SK-N-SH (cell line): ENCODE measurements around the gene SLCO2B1. TPM values are rescaled to one million over a fixed set of nuclear protein-coding genes. Genes with fewer than 3 reads are reported as not detected.

Source experiments
- CTCF ChIA-PET: fragments of 300-600, 350-600 bp; formaldehyde crosslinking; extraction: SDS; loops from one replicate; lab custom pipeline; 2021; lab: Yijun Ruan, JAX
- POLR2A ChIA-PET: fragments of 350-600 bp; sonication (Branson Sonifier 250); formaldehyde crosslinking; extraction: SDS; loops from one replicate; lab custom pipeline; 2020; ENCODE audit warnings: antibody characterized with exemption, inconsistent platforms; lab: Yijun Ruan, JAX
- DNase-seq: peaks from one replicate; pipeline ENCODE4 v3.0.0; 2012
- H2AFZ ChIP-seq: fragments of 200-600 bp; sonication (generic); 2 replicates; pipeline ENCODE4 v1.8.1; 2016; ENCODE audit warnings: antibody characterized with exemption, mild to moderate bottlenecking, low read depth
- H3F3A ChIP-seq: fragments of 200-600 bp; sonication (generic); replicated peaks from 2 replicates; pipeline ENCODE3; 2016; ENCODE audit warnings: antibody characterized with exemption, mild to moderate bottlenecking; ENCODE audit not compliant: insufficient read depth
- H3K27ac ChIP-seq, 2 experiments: fragments of 200-500 bp in 1 of 2; fragments of 200-600 bp in 1 of 2; sonication (Bioruptor generic) in 1 of 2; sonication (generic), shearing (Covaris generic) in 1 of 2; 2 replicates each; pipeline versions ENCODE4 v1.5.1 to v1.6.1; 2014 to 2016; ENCODE audit warnings: low read depth in 2 of 2, inconsistent platforms in 1 of 2, low read length in 1 of 2, mild to moderate bottlenecking in 1 of 2, mixed read lengths in 1 of 2
- H3K27me3 ChIP-seq: fragments of 200-600 bp; sonication (generic), shearing (Covaris generic); 2 replicates; pipeline ENCODE4 v1.6.1; 2016; ENCODE audit warnings: mixed run types; ENCODE audit not compliant: insufficient read depth
- H3K36me3 ChIP-seq, 2 experiments: fragments of 200-500 bp in 1 of 2; fragments of 200-600 bp in 1 of 2; sonication (Bioruptor generic) in 1 of 2; sonication (generic) in 1 of 2; replicated peaks in 1 of 2; 2 replicates each; pipeline versions ENCODE3 to v1.5.1; 2014 to 2016; ENCODE audit warnings: low read length in 1 of 2, mild to moderate bottlenecking in 1 of 2; ENCODE audit not compliant: insufficient read depth in 2 of 2, control insufficient read depth in 1 of 2
- H3K4me1 ChIP-seq, 2 experiments: fragments of 200-500 bp in 1 of 2; fragments of 200-600 bp in 1 of 2; sonication (Bioruptor generic) in 1 of 2; sonication (generic), shearing (Covaris generic) in 1 of 2; 2 replicates each; pipeline versions ENCODE4 v1.5.1 to v1.6.1; 2014 to 2016; ENCODE audit warnings: low read depth in 1 of 2, low read length in 1 of 2, mixed run types in 1 of 2; ENCODE audit not compliant: insufficient read depth in 2 of 2, control insufficient read depth in 1 of 2
- H3K4me2 ChIP-seq: fragments of 200-600 bp; sonication (generic), shearing (Covaris generic); 2 replicates; pipeline ENCODE4 v1.6.1; 2017; ENCODE audit warnings: mixed run types
- H3K4me3 ChIP-seq, 2 experiments: fragments of 200-500 bp in 1 of 2; fragments of 200-600 bp in 1 of 2; sonication (Bioruptor generic) in 1 of 2; sonication (generic), shearing (Covaris generic) in 1 of 2; 2 replicates each; pipeline versions ENCODE4 v1.5.1 to v1.8.1; 2014 to 2016; ENCODE audit warnings: low read depth in 2 of 2, inconsistent platforms in 1 of 2, low read length in 1 of 2, mild to moderate bottlenecking in 1 of 2, mixed read lengths in 1 of 2, moderate library complexity in 1 of 2
- H3K79me2 ChIP-seq: fragments of 200-600 bp; sonication (generic); 2 replicates; pipeline ENCODE4 v1.8.1; 2017; ENCODE audit warnings: mild to moderate bottlenecking; ENCODE audit not compliant: insufficient read depth
- H3K9ac ChIP-seq: fragments of 200-600 bp; sonication (generic); 2 replicates; pipeline ENCODE4 v1.6.1; 2017; ENCODE audit warnings: mixed run types
- H3K9me2 ChIP-seq: fragments of 200-600 bp; sonication (generic); 2 replicates; pipeline ENCODE4 v1.6.1; 2017; ENCODE audit warnings: mixed run types
- H3K9me3 ChIP-seq: fragments of 200-600 bp; sonication (generic); 2 replicates; pipeline ENCODE4 v1.6.1; 2017; ENCODE audit warnings: mixed run types, mild to moderate bottlenecking, moderate library complexity
- H4K20me1 ChIP-seq: fragments of 200-600 bp; sonication (generic); 2 replicates; pipeline ENCODE4 v1.6.1; 2017; ENCODE audit warnings: mild to moderate bottlenecking, mixed run types; ENCODE audit not compliant: insufficient read depth
- CTCF ChIP-seq: fragments of 200-600 bp; sonication (generic); IDR thresholded peaks from 2 replicates; pipeline ENCODE4 v1.6.1; 2017; ENCODE audit warnings: antibody characterized with exemption, mild to moderate bottlenecking, moderate library complexity
- GABPA ChIP-seq: IDR thresholded peaks from 2 replicates; pipeline ENCODE4 v1.4.0; 2012; ENCODE audit warnings: low read depth, mild to moderate bottlenecking
- JUND ChIP-seq: IDR thresholded peaks from 2 replicates; pipeline ENCODE4 v1.4.0; 2012
- MAX ChIP-seq: IDR thresholded peaks from 2 replicates; pipeline ENCODE4 v1.4.0; 2012; ENCODE audit warnings: low read depth
- NFIC ChIP-seq: IDR thresholded peaks from 2 replicates; pipeline ENCODE4 v1.4.0; 2012; ENCODE audit warnings: borderline replicate concordance
- POLR2AphosphoS5 ChIP-seq: IDR thresholded peaks from 2 replicates; pipeline ENCODE4 v1.6.1; 2012; ENCODE audit warnings: low read depth, low read length
- RAD21 ChIP-seq: IDR thresholded peaks from 2 replicates; pipeline ENCODE4 v1.6.1; 2012; ENCODE audit warnings: mild to moderate bottlenecking, low read length
- RFX5 ChIP-seq: IDR thresholded peaks from 2 replicates; pipeline ENCODE4 v1.6.1; 2012; ENCODE audit warnings: mild to moderate bottlenecking, improper control_type of control experiment, low read length
- RXRA ChIP-seq: IDR thresholded peaks from 2 replicates; pipeline ENCODE4 v1.4.0; 2012; ENCODE audit warnings: low read depth, mild to moderate bottlenecking, borderline replicate concordance
- SMC3 ChIP-seq: IDR thresholded peaks from 2 replicates; pipeline ENCODE4 v1.6.1; 2012; ENCODE audit warnings: low read depth, low read length, improper control_type of control experiment
- TAF1 ChIP-seq: IDR thresholded peaks from 2 replicates; pipeline ENCODE4 v1.6.1; 2012; ENCODE audit warnings: low read depth, mild to moderate bottlenecking, low read length, moderate library complexity, borderline replicate concordance
- USF2 ChIP-seq: fragments of 150-350 bp; IDR thresholded peaks from 2 replicates; pipeline ENCODE4 v1.6.1; 2017; ENCODE audit warnings: antibody characterized with exemption, low read length, low read depth, borderline replicate concordance
- YY1 ChIP-seq: IDR thresholded peaks from 2 replicates; pipeline ENCODE4 v1.4.0; 2012; ENCODE audit warnings: low read depth, mild to moderate bottlenecking
- WGBS: methylation state at CpG from one replicate; pipeline ENCODE4 v1.1.6; 2017; ENCODE audit warnings: low lambda C conversion rate; 5-methylcytosine and 5-hydroxymethylcytosine counted together
- polyA plus RNA-seq, 3 experiments: library from polyadenylated mRNA; depleted of rRNA; stranded (reverse); fragments of >200 nt; gene quantifications; 2 replicates each; pipeline ENCODE4 v1.2.3, GENCODE V29; 2012
- TF ChIP-seq, protein P1 (sequence below): fragments of 150-350 bp; IDR thresholded peaks from 2 replicates; pipeline ENCODE4 v1.6.1; 2016; ENCODE audit warnings: mild to moderate bottlenecking, low read depth, low read length
- TF ChIP-seq, protein P2 (sequence below): IDR thresholded peaks from 2 replicates; pipeline ENCODE4 v1.4.0; 2012; ENCODE audit warnings: low read depth, borderline replicate concordance
- TF ChIP-seq, protein P3 (sequence below): IDR thresholded peaks from 2 replicates; pipeline ENCODE4 v1.4.0; 2012; ENCODE audit warnings: low read depth, borderline replicate concordance

SLCO2B1 gene
- polyA plus RNA-seq, 1 of the 3 experiments (the other 2 are of a cell fraction) = 0.18 TPM

- DNase-seq = no peak
- no peak overlapping the region for H3K27ac ChIP-seq
- H3K79me2 ChIP-seq = no peaks in the 10 kb centered on the region
- POLR2A ChIA-PET = no interaction called here
- H3F3A ChIP-seq = no peaks in the 10 kb centered on the region
- no peaks in the 10 kb centered on the region for H3K36me3 ChIP-seq
- no peaks in the 10 kb centered on the region for H4K20me1 ChIP-seq
- peaks cover 0 to 20% of the 10 kb centered on the region in 2 experiments; a peak in 1 of 4 replicates for H3K4me1 ChIP-seq
- no peak overlapping the region for H3K9ac ChIP-seq
- TF ChIP-seq YY1 (no peak), CTCF (no peak), SMC3 (no peak), USF2 (no peak), RAD21 (no peak)
- TF ChIP-seq, protein P1, sequence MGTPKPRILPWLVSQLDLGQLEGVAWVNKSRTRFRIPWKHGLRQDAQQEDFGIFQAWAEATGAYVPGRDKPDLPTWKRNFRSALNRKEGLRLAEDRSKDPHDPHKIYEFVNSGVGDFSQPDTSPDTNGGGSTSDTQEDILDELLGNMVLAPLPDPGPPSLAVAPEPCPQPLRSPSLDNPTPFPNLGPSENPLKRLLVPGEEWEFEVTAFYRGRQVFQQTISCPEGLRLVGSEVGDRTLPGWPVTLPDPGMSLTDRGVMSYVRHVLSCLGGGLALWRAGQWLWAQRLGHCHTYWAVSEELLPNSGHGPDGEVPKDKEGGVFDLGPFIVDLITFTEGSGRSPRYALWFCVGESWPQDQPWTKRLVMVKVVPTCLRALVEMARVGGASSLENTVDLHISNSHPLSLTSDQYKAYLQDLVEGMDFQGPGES = no peak
- TF ChIP-seq, protein P2, sequence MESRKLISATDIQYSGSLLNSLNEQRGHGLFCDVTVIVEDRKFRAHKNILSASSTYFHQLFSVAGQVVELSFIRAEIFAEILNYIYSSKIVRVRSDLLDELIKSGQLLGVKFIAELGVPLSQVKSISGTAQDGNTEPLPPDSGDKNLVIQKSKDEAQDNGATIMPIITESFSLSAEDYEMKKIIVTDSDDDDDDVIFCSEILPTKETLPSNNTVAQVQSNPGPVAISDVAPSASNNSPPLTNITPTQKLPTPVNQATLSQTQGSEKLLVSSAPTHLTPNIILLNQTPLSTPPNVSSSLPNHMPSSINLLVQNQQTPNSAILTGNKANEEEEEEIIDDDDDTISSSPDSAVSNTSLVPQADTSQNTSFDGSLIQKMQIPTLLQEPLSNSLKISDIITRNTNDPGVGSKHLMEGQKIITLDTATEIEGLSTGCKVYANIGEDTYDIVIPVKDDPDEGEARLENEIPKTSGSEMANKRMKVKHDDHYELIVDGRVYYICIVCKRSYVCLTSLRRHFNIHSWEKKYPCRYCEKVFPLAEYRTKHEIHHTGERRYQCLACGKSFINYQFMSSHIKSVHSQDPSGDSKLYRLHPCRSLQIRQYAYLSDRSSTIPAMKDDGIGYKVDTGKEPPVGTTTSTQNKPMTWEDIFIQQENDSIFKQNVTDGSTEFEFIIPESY = no peak
- H3K4me3 ChIP-seq = no peak overlapping the region
- no peaks in the 10 kb centered on the region for H3K9me3 ChIP-seq
- no peak overlapping the region for H2AFZ ChIP-seq
- WGBS = 70% methylated on average over 7 of the region's 7 CpGs
- H3K27me3 ChIP-seq = no peaks in the 10 kb centered on the region
- CTCF ChIA-PET = interaction anchor here (2.2 to 15.4 kb wide), 3 partner anchors 50 to 52 kb away, joined by 6 to 630 read pairs (median 16); partner anchors contain the start of gene SLCO2B1
- H3K9me2 ChIP-seq = no peaks in the 10 kb centered on the region
- no peak overlapping the region for H3K4me2 ChIP-seq
These were observed 47.5 kb downstream of the SLCO2B1 start for GRCh38 chr11:75198278-75198973.

DNA sequence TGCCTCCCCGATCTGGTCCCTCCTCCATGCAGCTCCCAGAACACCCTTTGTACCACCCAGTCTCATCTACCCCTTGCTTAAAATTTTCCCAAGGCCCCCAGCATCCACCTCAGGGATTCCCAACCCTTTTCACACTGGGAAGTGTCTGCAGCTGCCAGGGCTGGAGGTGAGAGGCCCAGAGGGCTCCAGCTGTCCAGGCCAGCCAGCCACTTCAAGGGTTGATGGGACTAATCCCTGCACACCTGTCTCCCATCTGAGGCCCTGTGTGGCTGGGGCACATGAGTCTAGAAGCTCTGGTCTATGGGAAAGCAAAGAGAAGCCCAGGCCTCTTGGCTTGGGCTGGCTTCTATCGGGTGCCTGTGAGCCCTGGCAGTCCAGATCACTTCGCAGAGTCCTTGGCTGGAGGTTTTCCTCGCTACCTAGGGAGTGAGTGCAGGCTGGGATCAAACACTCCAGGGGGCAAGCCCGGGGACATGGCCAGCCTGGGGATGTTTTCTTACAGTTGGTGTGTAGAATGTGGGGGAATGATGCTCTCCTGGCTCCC lies 48.6 kb downstream of the SLCO2B1 start:
- Histone ChIP-seq H3K27me3 (no peaks in the 10 kb centered on the region), H3K4me1 (peaks cover 0 to 16% of the 10 kb centered on the region in 2 experiments; a peak in 1 of 4 replicates), H3K9me2 (no peaks in the 10 kb centered on the region), H4K20me1 (no peaks in the 10 kb centered on the region), H3K9me3 (no peaks in the 10 kb centered on the region), H3F3A (no peaks in the 10 kb centered on the region), H3K27ac (no peak overlapping the region), H3K4me3 (no peak overlapping the region), H3K36me3 (no peaks in the 10 kb centered on the region), H3K9ac (no peak overlapping the region), H3K79me2 (no peaks in the 10 kb centered on the region), H2AFZ (no peak overlapping the region), H3K4me2 (no peak overlapping the region)
- POLR2A ChIA-PET = no interaction called here
- WGBS = 60% methylated on average over 4 of the region's 5 CpGs
- CTCF ChIA-PET = interaction anchor here (1.1 to 15.4 kb wide), 4 partner anchors 44 to 53 kb away, joined by 3 to 630 read pairs (median 11); partner anchors contain the start of gene SLCO2B1
- no peak for DNase-seq
- TF ChIP-seq JUND = no peak
- no peak for TF ChIP-seq RXRA
- TF ChIP-seq NFIC = no peak
- no peak for TF ChIP-seq GABPA
- no peak for TF ChIP-seq POLR2AphosphoS5
- TF ChIP-seq TAF1 = no peak
- TF ChIP-seq, protein P3, sequence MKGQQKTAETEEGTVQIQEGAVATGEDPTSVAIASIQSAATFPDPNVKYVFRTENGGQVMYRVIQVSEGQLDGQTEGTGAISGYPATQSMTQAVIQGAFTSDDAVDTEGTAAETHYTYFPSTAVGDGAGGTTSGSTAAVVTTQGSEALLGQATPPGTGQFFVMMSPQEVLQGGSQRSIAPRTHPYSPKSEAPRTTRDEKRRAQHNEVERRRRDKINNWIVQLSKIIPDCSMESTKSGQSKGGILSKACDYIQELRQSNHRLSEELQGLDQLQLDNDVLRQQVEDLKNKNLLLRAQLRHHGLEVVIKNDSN = no peak
- TF ChIP-seq MAX = no peak
- TF ChIP-seq RFX5 = no peak
